GM12878 (cell line): ENCODE measurements around the gene SLC5A11. TPM values are rescaled to one million over a fixed set of nuclear protein-coding genes. Genes with fewer than 3 reads are reported as not detected.

Experiments
- ATAC-seq: fragments of 200-7000 bp; cut with Tn5 transposase; 3 replicates; pipeline ENCODE4 v1.9.1; 2020; ENCODE audit warnings: mild to moderate bottlenecking, moderate library complexity
- BruUV-seq: library from RNA; stranded (reverse); fragments of 400-500 nt; replicated peaks from 2 replicates; lab custom pipeline; 2021; lab: Mats Ljungman, UMichigan
- CTCF ChIA-PET: fragments of 300-600 bp; sonication (Branson Sonifier 250); formaldehyde crosslinking; extraction: SDS; loops from one replicate; lab custom pipeline; 2021; ENCODE audit warnings: inconsistent platforms; lab: Yijun Ruan, JAX
- POLR2A ChIA-PET: fragments of 350-600 bp; formaldehyde crosslinking; extraction: SDS; loops from one replicate; lab custom pipeline; 2021; ENCODE audit warnings: inconsistent platforms; lab: Charles Lee
- RAD21 ChIA-PET: fragments of 300-600 bp; sonication (Branson Sonifier 250); formaldehyde crosslinking; loops from one replicate; lab custom pipeline; 2023; ENCODE audit warnings: antibody characterized with exemption; ENCODE audit not compliant: unreplicated experiment; lab: Charles Lee
- SMC1A ChIA-PET: fragments of 300-600 bp; sonication (Branson Sonifier 250); formaldehyde crosslinking; loops from one replicate; lab custom pipeline; 2023; ENCODE audit not compliant: unreplicated experiment, uncharacterized antibody; lab: Charles Lee
- DNase-seq: peaks from one replicate; pipeline ENCODE4 v3.0.0-alpha.2; 2011; ENCODE audit warnings: low read depth, low spot score
- FAIRE-seq: peaks from 3 replicates; lab custom pipeline; 2011; peaks lifted over from hg19 to GRCh38; lab: Jason Lieb, UNC
- H2AFZ ChIP-seq: 2 replicates; pipeline ENCODE4 v1.6.0; 2011; ENCODE audit warnings: low read depth, low read length, control low read depth; ENCODE audit not compliant: control insufficient read depth
- H3K27ac ChIP-seq: 2 replicates; pipeline ENCODE4 v1.5.1; 2011; ENCODE audit warnings: control low read depth; ENCODE audit not compliant: control insufficient read depth, insufficient read depth
- H3K27me3 ChIP-seq, 2 experiments: replicated peaks in 1 of 2; 2 replicates each; pipeline versions ENCODE4 v1.6.0 to v1.6.1; 2011; ENCODE audit warnings: low read length in 1 of 2; ENCODE audit not compliant: control insufficient read depth in 2 of 2, insufficient read depth in 2 of 2
- H3K36me3 ChIP-seq, 2 experiments: 2 replicates each; pipeline ENCODE4 v1.5.1; 2011; ENCODE audit warnings: low read length in 1 of 2; ENCODE audit not compliant: control insufficient read depth in 2 of 2, insufficient read depth in 2 of 2
- H3K4me1 ChIP-seq: 2 replicates; pipeline ENCODE4 v1.6.1; 2011; ENCODE audit warnings: mild to moderate bottlenecking, low read length, moderate library complexity, mixed read lengths; ENCODE audit not compliant: control insufficient read depth, insufficient read depth
- H3K4me2 ChIP-seq: 2 replicates; pipeline ENCODE4 v1.6.0; 2011; ENCODE audit warnings: control low read depth; ENCODE audit not compliant: control insufficient read depth, insufficient read depth
- H3K4me3 ChIP-seq: fragments of 200-600 bp; sonication (generic); 2 replicates; pipeline ENCODE4 v1.5.1; 2016
- H3K79me2 ChIP-seq: 2 replicates; pipeline ENCODE4 v1.6.0; 2011; ENCODE audit warnings: low read length; ENCODE audit not compliant: control insufficient read depth, insufficient read depth
- H3K9ac ChIP-seq: 2 replicates; pipeline ENCODE4 v1.8.0; 2011; ENCODE audit warnings: low read length, control low read depth, mixed read lengths; ENCODE audit not compliant: control insufficient read depth, insufficient read depth
- H3K9me3 ChIP-seq: replicated peaks from 3 replicates; pipeline ENCODE4 v1.5.1; 2011; ENCODE audit warnings: mild to moderate bottlenecking, low read length; ENCODE audit not compliant: control insufficient read depth, insufficient read depth
- H4K20me1 ChIP-seq: 2 replicates; pipeline ENCODE4 v1.6.0; 2011; ENCODE audit not compliant: control insufficient read depth, insufficient read depth
- ASH2L ChIP-seq: fragments of 300-600, 200-600 bp; sonication (generic); IDR thresholded peaks from 2 replicates; pipeline ENCODE4 v1.6.1; 2017; ENCODE audit warnings: low read depth, mild to moderate bottlenecking, borderline replicate concordance
- JUNB ChIP-seq: IDR thresholded peaks from 2 replicates; pipeline ENCODE4 v1.6.1; 2016; ENCODE audit warnings: antibody characterized with exemption, mild to moderate bottlenecking
- MEF2B ChIP-seq: fragments of 450-650 bp; IDR thresholded peaks from 2 replicates; pipeline ENCODE4 v1.6.1; 2018; ENCODE audit warnings: mild to moderate bottlenecking, moderate library complexity; ENCODE audit not compliant: partially characterized antibody, poor library complexity, severe bottlenecking
- NR2C2 ChIP-seq: IDR thresholded peaks from 2 replicates; pipeline ENCODE4 v1.6.1; 2011; ENCODE audit warnings: borderline replicate concordance, low read depth; ENCODE audit not compliant: control insufficient read depth, insufficient read length
- NR2F1 ChIP-seq: fragments of 450-650 bp; conservative IDR thresholded peaks from 2 replicates; pipeline ENCODE4 v1.6.1; 2017; ENCODE audit warnings: mild to moderate bottlenecking
- SP1 ChIP-seq: IDR thresholded peaks from one replicate; pipeline ENCODE4 v1.6.1; 2011; ENCODE audit warnings: low read depth, low read length
- SUPT20H ChIP-seq: IDR thresholded peaks from 2 replicates; pipeline ENCODE4 v1.6.1; 2011; ENCODE audit warnings: low read depth, mild to moderate bottlenecking, low read length, moderate library complexity, borderline replicate concordance; ENCODE audit not compliant: control insufficient read depth
- WGBS: methylation state at CpG from one replicate; pipeline ENCODE4 v1.1.6; 2016; ENCODE audit warnings: low lambda C conversion rate; ENCODE audit not compliant: insufficient replicate concordance, insufficient coverage; ENCODE audit errors: missing lambda C conversion rate; 5-methylcytosine and 5-hydroxymethylcytosine counted together
- in situ Hi-C: fragments of 300-500 bp; cut with MboI; formaldehyde crosslinking; loops from 9 replicates; pipeline ENCODE4 v1.14.3; 2018; ENCODE audit warnings: mixed read lengths
- intact Hi-C: fragments of 100-400 bp; cut with micrococcal nuclease; formaldehyde crosslinking; loops from one replicate; pipeline ENCODE4 v1.14.2; 2022; ENCODE audit not compliant: unreplicated experiment
- polyA plus RNA-seq, 11 experiments: library from polyadenylated mRNA; depleted of rRNA in 4 of 11; unstranded in 6 of 11; stranded (reverse) in 5 of 11; fragments of >200 nt; fragmentation: Nextera tagmentation in 4 of 11; fragmentation: Illumina TruSeq in 1 of 11; extraction: Ambion mirVana in 4 of 11; extraction: Trizol in 1 of 11; gene quantifications; 1 replicate in 1 of 11; 2 replicates in 10 of 11; pipeline versions ENCODE4 v1.2.1 to v1.2.3, GENCODE V29; 2011 to 2016; ENCODE audit warnings: inconsistent platforms in 2 of 11, missing spikeins in 2 of 11, low read depth in 1 of 11
- total RNA-seq, 4 experiments: library from RNA; depleted of rRNA in 3 of 4; stranded (reverse); fragments of >200 nt in 3 of 4; fragmentation: Illumina TruSeq in 1 of 4; extraction: Trizol in 1 of 4; gene quantifications; 2 replicates each; pipeline versions ENCODE4 v1.2.1 to v1.2.3, GENCODE V29; 2013 to 2021
- TF ChIP-seq, protein P1 (sequence below): IDR thresholded peaks from 2 replicates; pipeline ENCODE4 v1.6.1; 2012; ENCODE audit warnings: low read depth, low read length, improper control_type of control experiment
- TF ChIP-seq, protein P2 (sequence below): fragments of 450-650 bp; formaldehyde crosslinking; IDR thresholded peaks from 2 replicates; pipeline ENCODE4 v1.5.0; 2022; ENCODE audit warnings: mild to moderate bottlenecking, missing genetic modification characterization

SLC5A11 gene
- total and polyA plus RNA-seq, 10 of the 15 experiments (the other 5 are each of a cell fraction or from before 2014, with no cell fraction given), result 0.10 TPM; not detected in 9

- no peak for DNase-seq
- H3K79me2 ChIP-seq, result no peaks in the 10 kb centered on the region
- intact Hi-C loops (no loop called here), in situ Hi-C loops (no loop called here)
- ChIA-PET SMC1A (interaction anchor here (0.6 to 1.1 kb wide), 3 partner anchors 70 to 291 kb away, joined by 3 read pairs; no protein-coding TSS in a partner anchor), RAD21 (no interaction called here), POLR2A (interaction anchor here (0.6 kb wide), 1 partner anchor 86 kb away, joined by 3 read pairs; no protein-coding TSS in a partner anchor), CTCF (interaction anchor here (0.6 to 1.1 kb wide), 4 partner anchors 24 to 206 kb away, joined by 3 to 4 read pairs (median 3); no protein-coding TSS in a partner anchor)
- no peak overlapping the region for H3K4me3 ChIP-seq
- H3K4me1 ChIP-seq, result no peaks in the 10 kb centered on the region
- no peaks in the 10 kb centered on the region for H4K20me1 ChIP-seq
- H3K27ac ChIP-seq, result no peak overlapping the region
- H3K4me2 ChIP-seq, result no peak overlapping the region
- peak; percentile 27; the same call in 2 of the 3 replicates for ATAC-seq
- 50% methylated on average over 3 of the region's 3 CpGs for WGBS
- no peaks in the 10 kb centered on the region for H3K27me3 ChIP-seq
- no peak overlapping the region for H2AFZ ChIP-seq
- TF ChIP-seq JUNB (no peak), SP1 (no peak), SUPT20H (no peak), ASH2L (no peak), NR2F1 (no peak), NR2C2 (no peak), MEF2B (no peak)
- TF ChIP-seq, protein P1, sequence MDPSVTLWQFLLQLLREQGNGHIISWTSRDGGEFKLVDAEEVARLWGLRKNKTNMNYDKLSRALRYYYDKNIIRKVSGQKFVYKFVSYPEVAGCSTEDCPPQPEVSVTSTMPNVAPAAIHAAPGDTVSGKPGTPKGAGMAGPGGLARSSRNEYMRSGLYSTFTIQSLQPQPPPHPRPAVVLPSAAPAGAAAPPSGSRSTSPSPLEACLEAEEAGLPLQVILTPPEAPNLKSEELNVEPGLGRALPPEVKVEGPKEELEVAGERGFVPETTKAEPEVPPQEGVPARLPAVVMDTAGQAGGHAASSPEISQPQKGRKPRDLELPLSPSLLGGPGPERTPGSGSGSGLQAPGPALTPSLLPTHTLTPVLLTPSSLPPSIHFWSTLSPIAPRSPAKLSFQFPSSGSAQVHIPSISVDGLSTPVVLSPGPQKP, result no peak
- TF ChIP-seq, protein P2, sequence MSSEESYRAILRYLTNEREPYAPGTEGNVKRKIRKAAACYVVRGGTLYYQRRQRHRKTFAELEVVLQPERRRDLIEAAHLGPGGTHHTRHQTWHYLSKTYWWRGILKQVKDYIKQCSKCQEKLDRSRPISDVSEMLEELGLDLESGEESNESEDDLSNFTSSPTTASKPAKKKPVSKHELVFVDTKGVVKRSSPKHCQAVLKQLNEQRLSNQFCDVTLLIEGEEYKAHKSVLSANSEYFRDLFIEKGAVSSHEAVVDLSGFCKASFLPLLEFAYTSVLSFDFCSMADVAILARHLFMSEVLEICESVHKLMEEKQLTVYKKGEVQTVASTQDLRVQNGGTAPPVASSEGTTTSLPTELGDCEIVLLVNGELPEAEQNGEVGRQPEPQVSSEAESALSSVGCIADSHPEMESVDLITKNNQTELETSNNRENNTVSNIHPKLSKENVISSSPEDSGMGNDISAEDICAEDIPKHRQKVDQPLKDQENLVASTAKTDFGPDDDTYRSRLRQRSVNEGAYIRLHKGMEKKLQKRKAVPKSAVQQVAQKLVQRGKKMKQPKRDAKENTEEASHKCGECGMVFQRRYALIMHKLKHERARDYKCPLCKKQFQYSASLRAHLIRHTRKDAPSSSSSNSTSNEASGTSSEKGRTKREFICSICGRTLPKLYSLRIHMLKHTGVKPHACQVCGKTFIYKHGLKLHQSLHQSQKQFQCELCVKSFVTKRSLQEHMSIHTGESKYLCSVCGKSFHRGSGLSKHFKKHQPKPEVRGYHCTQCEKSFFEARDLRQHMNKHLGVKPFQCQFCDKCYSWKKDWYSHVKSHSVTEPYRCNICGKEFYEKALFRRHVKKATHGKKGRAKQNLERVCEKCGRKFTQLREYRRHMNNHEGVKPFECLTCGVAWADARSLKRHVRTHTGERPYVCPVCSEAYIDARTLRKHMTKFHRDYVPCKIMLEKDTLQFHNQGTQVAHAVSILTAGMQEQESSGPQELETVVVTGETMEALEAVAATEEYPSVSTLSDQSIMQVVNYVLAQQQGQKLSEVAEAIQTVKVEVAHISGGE (CRISPR knock-in tag), result no peak
- no peaks in the 10 kb centered on the region for H3K36me3 ChIP-seq
- H3K9ac ChIP-seq, result no peak overlapping the region
- no peak for FAIRE-seq
- no TSS peak for BruUV-seq
- peaks cover 3% of the 10 kb centered on the region; the same call in 1 of the 3 replicates for H3K9me3 ChIP-seq
These were observed 18.0 kb downstream of the SLC5A11 start for GRCh38 chr16:24863582-24864437.
